OCI-LY7 (cell line): ENCODE results near the gene SPATA16. TPM values are rescaled to one million over a fixed set of nuclear protein-coding genes. Genes with fewer than 3 reads are reported as not detected.

ENCODE experiments used
- BruUV-seq: library from RNA; stranded (reverse); fragments of 400-500 nt; replicated peaks from 2 replicates; lab custom pipeline; 2021; lab: Mats Ljungman, UMichigan
- CTCF ChIA-PET: fragments of 300-600 bp; sonication (Branson Sonifier 250); formaldehyde crosslinking; loops from one replicate; lab custom pipeline; 2022; ENCODE audit warnings: antibody characterized with exemption; ENCODE audit not compliant: unreplicated experiment; lab: Charles Lee
- POLR2A ChIA-PET: fragments of 300-600 bp; sonication (Branson Sonifier 250); formaldehyde crosslinking; loops from one replicate; lab custom pipeline; 2022; ENCODE audit warnings: antibody characterized with exemption; lab: Charles Lee
- DNase-seq: peaks from one replicate; pipeline ENCODE4 v3.0.0-alpha.2; 2015; ENCODE audit warnings: low spot score
- H2AFZ ChIP-seq: fragments of 200-600 bp; sonication (generic), shearing (Covaris generic); 2 replicates; pipeline ENCODE4 v1.6.1; 2014; ENCODE audit warnings: mild to moderate bottlenecking, antibody characterized with exemption, low read length, moderate library complexity
- H3K27ac ChIP-seq: fragments of 200-600 bp; sonication (generic); 2 replicates; pipeline ENCODE4 v1.5.1; 2014; ENCODE audit warnings: mixed run types, low read depth, mild to moderate bottlenecking, moderate library complexity, low read length, inconsistent platforms; ENCODE audit not compliant: poor library complexity, severe bottlenecking
- H3K36me3 ChIP-seq: fragments of 200-600 bp; sonication (generic); 2 replicates; pipeline ENCODE4 v1.6.1; 2014; ENCODE audit warnings: mild to moderate bottlenecking, antibody characterized with exemption, low read length, moderate library complexity, mixed read lengths; ENCODE audit not compliant: insufficient read depth
- H3K4me1 ChIP-seq: fragments of 200-600 bp; sonication (generic); 2 replicates; pipeline ENCODE4 v1.5.1; 2014; ENCODE audit warnings: mild to moderate bottlenecking, low read length; ENCODE audit not compliant: insufficient read depth, poor library complexity, severe bottlenecking
- H3K4me2 ChIP-seq: fragments of 200-600 bp; sonication (generic); 2 replicates; pipeline ENCODE4 v1.6.1; 2014; ENCODE audit warnings: mild to moderate bottlenecking, low read length
- H3K4me3 ChIP-seq: fragments of 200-600 bp; sonication (generic); 2 replicates; pipeline ENCODE4 v1.5.1; 2014; ENCODE audit warnings: mild to moderate bottlenecking, low read depth, low read length; ENCODE audit not compliant: poor library complexity, severe bottlenecking
- H3K79me2 ChIP-seq: fragments of 200-600 bp; sonication (generic); 2 replicates; pipeline ENCODE4 v1.6.1; 2016; ENCODE audit warnings: low read depth, mild to moderate bottlenecking, low read length, moderate library complexity, mixed read lengths; ENCODE audit not compliant: insufficient read depth
- H3K9me2 ChIP-seq: fragments of 200-600 bp; sonication (generic); 2 replicates; pipeline ENCODE4 v1.6.1; 2016; ENCODE audit warnings: mild to moderate bottlenecking, low read length, mixed read lengths; ENCODE audit not compliant: insufficient read depth
- H3K9me3 ChIP-seq: fragments of 200-600 bp; sonication (generic); 2 replicates; pipeline ENCODE4 v1.6.1; 2014; ENCODE audit warnings: mild to moderate bottlenecking, mixed run types, low read length, mixed read lengths
- H4K20me1 ChIP-seq: fragments of 200-600 bp; sonication (generic); 2 replicates; pipeline ENCODE4 v1.6.1; 2014; ENCODE audit warnings: mild to moderate bottlenecking, antibody characterized with exemption, low read length, moderate library complexity, mixed read lengths; ENCODE audit not compliant: insufficient read depth
- CTCF ChIP-seq: fragments of 200-600 bp; sonication (generic); conservative IDR thresholded peaks from 2 replicates; pipeline ENCODE4 v1.5.1; 2014; ENCODE audit warnings: mild to moderate bottlenecking, antibody characterized with exemption, low read length, moderate library complexity, mixed read lengths
- EZH2phosphoT487 ChIP-seq: fragments of 200-600 bp; sonication (generic); IDR thresholded peaks from 2 replicates; pipeline ENCODE4 v1.6.1; 2018; ENCODE audit warnings: low read depth, borderline replicate concordance, mild to moderate bottlenecking, mixed run types, antibody characterized with exemption, low read length, moderate library complexity, mixed read lengths
- intact Hi-C: fragments of 100-400 bp; cut with micrococcal nuclease; formaldehyde crosslinking; loops from one replicate; pipeline ENCODE4 v1.10.0; 2022; ENCODE audit not compliant: unreplicated experiment
- total RNA-seq, 2 experiments: library from RNA; depleted of rRNA in 1 of 2; stranded (reverse); fragments of >200 nt in 1 of 2; shearing (Covaris generic) in 1 of 2; gene quantifications; 2 replicates each; pipeline ENCODE4 v1.2.3, GENCODE V29; 2014 to 2022

Gene SPATA16
- total RNA-seq, 2 experiments from 2014 or later, result not detected

- H3K4me2 ChIP-seq, result no peak overlapping the region
- POLR2A ChIA-PET, result no interaction called here
- no peaks in the 10 kb centered on the region for H3K4me1 ChIP-seq
- no peak overlapping the region for H3K4me3 ChIP-seq
- no peak overlapping the region for H3K27ac ChIP-seq
- no peaks in the 10 kb centered on the region for H3K9me3 ChIP-seq
- CTCF ChIA-PET, result no interaction called here
- no peaks in the 10 kb centered on the region for H3K9me2 ChIP-seq
- BruUV-seq, result no TSS peak
- H3K36me3 ChIP-seq, result no peaks in the 10 kb centered on the region
- DNase-seq, result no peak
- H4K20me1 ChIP-seq, result no peaks in the 10 kb centered on the region
- H2AFZ ChIP-seq, result no peak overlapping the region
- intact Hi-C loops, result no loop called here
- no peaks in the 10 kb centered on the region for H3K79me2 ChIP-seq
- TF ChIP-seq EZH2phosphoT487 (no peak), CTCF (no peak)
Measured at GRCh38 chr3:172919297-172919683, 221.7 kb downstream of the SPATA16 start.

GRCh38 chr3:172918568-172919296 is 222.3 kb downstream of the SPATA16 start:
- intact Hi-C loops, result no loop called here
- no peak overlapping the region for H3K4me3 ChIP-seq
- CTCF ChIA-PET, result no interaction called here

More at GRCh38 chr3:172918568-172919296, 222.3 kb downstream of the SPATA16 start:
- DNase-seq, result no peak
- no peak overlapping the region for H3K27ac ChIP-seq
- TF ChIP-seq CTCF, result no peak
- TF ChIP-seq EZH2phosphoT487, result no peak
- H3K4me2 ChIP-seq, result no peak overlapping the region
- no peaks in the 10 kb centered on the region for H3K79me2 ChIP-seq
- no peaks in the 10 kb centered on the region for H3K9me3 ChIP-seq
- no peaks in the 10 kb centered on the region for H3K36me3 ChIP-seq
- no peak overlapping the region for H2AFZ ChIP-seq
- H4K20me1 ChIP-seq, result no peaks in the 10 kb centered on the region
- H3K4me1 ChIP-seq, result no peaks in the 10 kb centered on the region
- BruUV-seq, result no TSS peak
- no peaks in the 10 kb centered on the region for H3K9me2 ChIP-seq
- POLR2A ChIA-PET, result no interaction called here
